ENCODE results near the gene CEMP1. TPM values are rescaled to one million over a fixed set of nuclear protein-coding genes. Genes with fewer than 3 reads are reported as not detected.

The CEMP1 gene
- total RNA-seq, 1 experiment from 2014 or later = 0.15 TPM

- Mint-ChIP-seq H3K27me3 (ENCODE audit: low read depth) (no peaks in the 10 kb centered on the region), H3K36me3 (peaks cover 5% of the 10 kb centered on the region), H3K4me1 (peaks cover 4% of the 10 kb centered on the region), H3K4me3 (no peak overlapping the region), H3K9me3 (no peaks in the 10 kb centered on the region), H3K27ac (no peak overlapping the region)
- POLR2A ChIA-PET = interaction anchor here (1.4 to 1.5 kb wide), 2 partner anchors 41 to 249 kb away, joined by 5 to 13 read pairs; partner anchors contain the start of genes ECI1 and TEDC2
- ATAC-seq (peak; percentile 5; the same call in 1 of the 2 replicates), DNase-seq (ENCODE audit: low spot score) (peak; percentile 41)
- CTCF ChIA-PET = interaction anchor here (0.5 to 3.5 kb wide), 39 partner anchors 8 to 497 kb away, joined by 3 to 57 read pairs (median 8); partner anchors contain the start of genes ABCA3, AMDHD2, ATP6V0C and CCNF
- TF ChIP-seq ZNF232 (CRISPR knock-in tag; IDR thresholded peaks at IDR 0.05) (no peak), CREM (CRISPR knock-in tag; IDR thresholded peaks at IDR 0.05) (no peak), ZNF671 (CRISPR knock-in tag; IDR thresholded peaks at IDR 0.05) (no peak), ESRRA (CRISPR knock-in tag; IDR thresholded peaks at IDR 0.05; ENCODE audit: borderline replicate concordance) (no peak), RELA (CRISPR knock-in tag; IDR thresholded peaks at IDR 0.05; ENCODE audit: borderline replicate concordance) (no peak)
- TF ChIP-seq, protein P1, sequence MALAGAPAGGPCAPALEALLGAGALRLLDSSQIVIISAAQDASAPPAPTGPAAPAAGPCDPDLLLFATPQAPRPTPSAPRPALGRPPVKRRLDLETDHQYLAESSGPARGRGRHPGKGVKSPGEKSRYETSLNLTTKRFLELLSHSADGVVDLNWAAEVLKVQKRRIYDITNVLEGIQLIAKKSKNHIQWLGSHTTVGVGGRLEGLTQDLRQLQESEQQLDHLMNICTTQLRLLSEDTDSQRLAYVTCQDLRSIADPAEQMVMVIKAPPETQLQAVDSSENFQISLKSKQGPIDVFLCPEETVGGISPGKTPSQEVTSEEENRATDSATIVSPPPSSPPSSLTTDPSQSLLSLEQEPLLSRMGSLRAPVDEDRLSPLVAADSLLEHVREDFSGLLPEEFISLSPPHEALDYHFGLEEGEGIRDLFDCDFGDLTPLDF (CRISPR knock-in tag; IDR thresholded peaks at IDR 0.05) = no peak
Observed at GRCh38 chr16:2500430-2500917, 30.7 kb downstream of the CEMP1 start.

DNA sequence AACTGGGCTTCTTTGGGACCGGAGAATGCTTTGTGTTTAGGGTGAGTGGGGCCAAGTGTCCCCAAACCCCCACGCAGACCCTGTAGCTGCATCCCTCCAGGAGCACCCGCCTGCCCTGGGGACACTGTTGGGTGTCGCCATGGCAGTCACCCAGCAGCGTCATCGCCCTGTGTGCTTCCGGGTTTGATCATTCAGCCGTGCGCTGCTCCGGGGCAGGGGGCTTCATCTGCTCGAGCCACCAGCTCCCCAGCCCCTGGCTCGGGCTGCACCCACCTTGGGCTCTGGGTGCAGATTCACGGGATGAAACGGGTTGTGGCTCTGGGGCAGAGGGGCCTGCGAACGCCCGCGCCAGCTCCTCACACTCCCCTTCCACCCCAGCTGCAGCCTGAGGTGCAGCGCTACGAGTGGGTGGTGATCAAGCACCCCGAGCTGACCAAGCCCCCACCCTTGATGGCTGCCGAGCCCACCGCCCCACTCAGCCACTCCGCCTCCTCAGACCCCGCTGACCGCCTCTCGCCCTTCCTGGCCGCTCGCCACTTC is 31.2 kb downstream of the CEMP1 start:
- ATAC-seq = no peak
- Mint-ChIP-seq H3K4me3 (no peak overlapping the region), H3K27me3 (ENCODE audit: low read depth) (no peaks in the 10 kb centered on the region), H3K4me1 (peaks cover 4% of the 10 kb centered on the region), H3K36me3 (peaks cover 5% of the 10 kb centered on the region), H3K9me3 (no peaks in the 10 kb centered on the region), H3K27ac (no peak overlapping the region)
- no peak for DNase-seq (ENCODE audit: low spot score)
- ChIA-PET POLR2A (no interaction called here), CTCF (interaction anchor here (1.9 to 3.5 kb wide), 6 partner anchors 10 to 305 kb away, joined by 8 to 57 read pairs (median 26); partner anchors contain the start of genes CCNF, ECI1 and TBC1D24)
- no peak for TF ChIP-seq NFYB (CRISPR knock-in tag; conservative IDR thresholded peaks at IDR 0.05; ENCODE audit: low read depth)
- no peak for TF ChIP-seq ZNF423 (CRISPR knock-in tag; IDR thresholded peaks at IDR 0.05)
- TF ChIP-seq, protein P2, sequence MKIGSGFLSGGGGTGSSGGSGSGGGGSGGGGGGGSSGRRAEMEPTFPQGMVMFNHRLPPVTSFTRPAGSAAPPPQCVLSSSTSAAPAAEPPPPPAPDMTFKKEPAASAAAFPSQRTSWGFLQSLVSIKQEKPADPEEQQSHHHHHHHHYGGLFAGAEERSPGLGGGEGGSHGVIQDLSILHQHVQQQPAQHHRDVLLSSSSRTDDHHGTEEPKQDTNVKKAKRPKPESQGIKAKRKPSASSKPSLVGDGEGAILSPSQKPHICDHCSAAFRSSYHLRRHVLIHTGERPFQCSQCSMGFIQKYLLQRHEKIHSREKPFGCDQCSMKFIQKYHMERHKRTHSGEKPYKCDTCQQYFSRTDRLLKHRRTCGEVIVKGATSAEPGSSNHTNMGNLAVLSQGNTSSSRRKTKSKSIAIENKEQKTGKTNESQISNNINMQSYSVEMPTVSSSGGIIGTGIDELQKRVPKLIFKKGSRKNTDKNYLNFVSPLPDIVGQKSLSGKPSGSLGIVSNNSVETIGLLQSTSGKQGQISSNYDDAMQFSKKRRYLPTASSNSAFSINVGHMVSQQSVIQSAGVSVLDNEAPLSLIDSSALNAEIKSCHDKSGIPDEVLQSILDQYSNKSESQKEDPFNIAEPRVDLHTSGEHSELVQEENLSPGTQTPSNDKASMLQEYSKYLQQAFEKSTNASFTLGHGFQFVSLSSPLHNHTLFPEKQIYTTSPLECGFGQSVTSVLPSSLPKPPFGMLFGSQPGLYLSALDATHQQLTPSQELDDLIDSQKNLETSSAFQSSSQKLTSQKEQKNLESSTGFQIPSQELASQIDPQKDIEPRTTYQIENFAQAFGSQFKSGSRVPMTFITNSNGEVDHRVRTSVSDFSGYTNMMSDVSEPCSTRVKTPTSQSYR (CRISPR knock-in tag; IDR thresholded peaks at IDR 0.05) = no peak
- no peak for TF ChIP-seq ZBTB43 (CRISPR knock-in tag; IDR thresholded peaks at IDR 0.05)
- no peak for TF ChIP-seq CBFB (CRISPR knock-in tag; IDR thresholded peaks at IDR 0.05; ENCODE audit: low read depth)
- TF ChIP-seq ZNF263 (CRISPR knock-in tag; IDR thresholded peaks at IDR 0.05; ENCODE audit: low read depth) = no peak
- no peak for TF ChIP-seq ESRRA (CRISPR knock-in tag; IDR thresholded peaks at IDR 0.05; ENCODE audit: borderline replicate concordance)

DNA sequence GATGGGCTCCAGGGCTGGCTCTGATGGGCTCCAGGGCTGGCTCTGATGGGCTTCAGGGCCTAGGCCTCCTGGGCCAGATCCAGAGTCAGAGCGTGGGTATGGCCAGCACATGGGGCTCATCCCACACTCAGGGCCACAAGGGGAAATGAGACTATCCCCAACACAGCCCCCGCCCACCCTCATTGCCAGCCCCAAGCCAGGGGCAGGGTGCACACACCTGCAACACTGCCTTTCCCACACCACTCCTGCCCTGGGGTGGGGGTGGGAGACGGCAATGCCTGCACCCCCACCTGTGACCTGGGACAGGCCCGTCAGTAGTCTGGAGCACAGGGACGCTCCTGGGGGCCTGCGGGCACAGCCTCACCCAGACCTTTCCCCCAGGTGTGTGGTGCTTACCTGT is 31.8 kb downstream of the CEMP1 start:
- Mint-ChIP-seq H3K4me1 (peaks cover 4% of the 10 kb centered on the region), H3K27ac (no peak overlapping the region), H3K36me3 (peaks cover 5% of the 10 kb centered on the region), H3K9me3 (no peaks in the 10 kb centered on the region), H3K27me3 (ENCODE audit: low read depth) (no peaks in the 10 kb centered on the region), H3K4me3 (no peak overlapping the region)
- CTCF ChIA-PET = interaction anchor here (2.2 kb wide), 1 partner anchor 10 kb away, joined by 8 read pairs; no protein-coding TSS in a partner anchor
- POLR2A ChIA-PET = no interaction called here
- TF ChIP-seq CTCF (IDR thresholded peaks at IDR 0.05) = no peak
- ATAC-seq = no peak
- DNase-seq (ENCODE audit: low spot score) = no peak
